Panc1 (cell line): ENCODE data around the gene PARD3.

Source experiments
- CTCF ChIP-seq: fragments of 450-650 bp; IDR thresholded peaks from 2 replicates; pipeline ENCODE4 v1.5.1; 2017; ENCODE audit warnings: mild to moderate bottlenecking
- REST ChIP-seq, 2 experiments: IDR thresholded peaks; 2 replicates each; pipeline ENCODE4 v1.6.1; 2011 to 2012; ENCODE audit warnings: low read depth in 2 of 2, control low read depth in 1 of 2, low read length in 1 of 2, mild to moderate bottlenecking in 1 of 2, moderate library complexity in 1 of 2; ENCODE audit not compliant: insufficient read depth in 1 of 2
- TCF7L2 ChIP-seq: IDR thresholded peaks from 2 replicates; pipeline ENCODE4 v1.6.1; 2011; ENCODE audit warnings: mild to moderate bottlenecking, low read depth, low read length, inconsistent platforms

- TF ChIP-seq CTCF: no peak
- no peak for TF ChIP-seq REST (IDR thresholded peaks at IDR 0.05; ENCODE audit: insufficient read depth in 1 of 2, low read depth in 2 of 2, low read length in 1 of 2)
- TF ChIP-seq TCF7L2: no peak
These were observed 619.0 kb downstream of the PARD3 start for GRCh38 chr10:34196058-34196433.
